Right lobe of liver (tissue), 4 donors: Measurements from ENCODE around the gene ASB1.

ENCODE experiments used
- CTCF ChIP-seq, 4 donors: fragments of 200-600 bp in 3 of 4; fragments of 450-650 bp in 1 of 4; IDR thresholded peaks; one replicate each; pipeline versions ENCODE4 v1.5.1 to v1.8.0; 2016 to 2022; ENCODE audit warnings: antibody characterized with exemption in 4 of 4, mild to moderate bottlenecking in 2 of 4
- POLR2A ChIP-seq: fragments of 450-650 bp; IDR thresholded peaks from one replicate; pipeline ENCODE4 v1.6.1; 2017; ENCODE audit warnings: antibody characterized with exemption, mild to moderate bottlenecking
- donor health status: DM: no; HTN: no; CAD: no.
- donor health status: DM: no; HTN: no; CAD: no.
- donor health status: DM: no; HTN: yes; CAD: no.

GRCh38 chr2:238434846-238435751 is 8.4 kb downstream of the ASB1 start:
- TF ChIP-seq CTCF (IDR thresholded peaks at IDR 0.05) (no peak), POLR2A (no peak)
